Stimulated activated CD4-positive, alpha-beta T cell treated with anti-CD3 and anti-CD28 coated beads, TNF-alpha, amount 100 ng/mL, for 48 hours (primary cell): Measurements from ENCODE around the gene MYOC.
"Not testable (repeated sequence)": the region's sequence is repeated elsewhere in the genome, so short reads cannot be mapped to it uniquely, and the experiment has no call there.

ENCODE experiments used
- DNase-seq, 3 donors: peaks; one replicate each; pipeline ENCODE4 v3.0.0-alpha.2; 2020; ENCODE audit warnings: low read depth in 3 of 3

Gene MYOC

GRCh38 chr1:171652234-171652822 is at the start of gene MYOC:
TSS of gene MYOC (minus strand) at chr1:171652688. CDS start at chr1:171652611, 77 bp downstream.
- DNase-seq = no peak

DNA sequence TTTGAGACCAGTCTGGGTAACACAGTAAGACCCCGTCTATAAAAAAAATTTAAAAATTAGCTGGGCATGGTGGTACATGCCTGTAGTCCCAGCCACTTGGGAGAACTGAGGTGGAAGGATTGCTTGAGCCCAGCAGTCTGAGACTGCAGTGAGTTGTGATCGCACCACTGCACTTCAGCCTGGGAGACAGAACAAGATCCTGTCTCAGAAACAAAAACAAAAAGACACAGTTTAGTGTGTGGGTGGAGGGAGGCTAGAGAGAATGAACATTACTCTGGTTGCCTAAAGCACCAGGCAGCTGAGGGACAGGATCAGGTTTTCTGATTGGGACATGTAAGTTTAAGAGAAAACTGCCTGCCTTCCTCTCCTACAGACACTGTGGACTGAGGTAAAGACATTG is 47.0 kb upstream of the MYOC start:
- DNase-seq = no peak

DNA sequence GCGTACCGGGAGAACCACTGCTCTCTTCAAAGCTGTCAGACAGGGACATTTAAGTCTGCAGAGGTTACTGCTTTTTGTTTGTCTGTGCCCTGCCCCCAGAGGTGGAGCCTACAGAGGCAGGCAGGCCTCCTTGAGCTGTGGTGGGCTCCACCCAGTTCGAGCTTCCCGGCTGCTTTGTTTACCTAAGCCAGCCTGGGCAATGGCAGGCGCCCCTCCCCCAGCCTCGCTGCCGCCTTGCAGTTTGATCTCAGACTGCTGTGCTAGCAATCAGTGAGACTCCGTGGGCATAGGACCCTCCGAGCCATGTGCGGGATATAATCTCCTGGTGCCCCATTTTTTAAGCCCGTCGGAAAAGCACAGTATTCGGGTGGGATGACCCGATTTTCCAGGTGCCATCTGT is 43.3 kb upstream of the MYOC start:
- not testable (repeated sequence) for DNase-seq

- not testable (repeated sequence) for DNase-seq
Measured at GRCh38 chr1:171693541-171693940, 41.1 kb upstream of the MYOC start.

DNA sequence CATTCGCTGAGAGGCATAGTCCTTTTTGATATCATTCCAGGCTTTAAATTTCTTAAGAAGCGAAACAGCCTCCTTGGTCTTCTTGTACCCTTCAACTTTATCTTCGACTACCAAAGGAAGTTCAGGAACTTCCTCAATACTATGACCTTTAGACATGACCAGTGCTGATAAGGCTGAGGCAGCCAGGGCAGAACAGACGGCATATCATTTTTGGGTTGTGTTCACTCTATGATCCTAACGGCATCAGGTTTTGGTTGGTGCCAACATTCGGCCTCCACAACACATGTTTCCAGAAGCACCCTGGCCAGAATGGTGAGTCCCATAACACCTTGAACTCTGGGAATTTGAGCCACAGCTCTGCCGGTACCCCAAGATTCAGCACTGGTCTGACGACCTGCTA is 31.4 kb upstream of the MYOC start:
- no peak for DNase-seq

- DNase-seq = no peak
Measured at GRCh38 chr1:171680339-171680738, 27.9 kb upstream of the MYOC start.

GRCh38 chr1:171676823-171677222 is 24.3 kb upstream of the MYOC start:
- DNase-seq = no peak

DNA sequence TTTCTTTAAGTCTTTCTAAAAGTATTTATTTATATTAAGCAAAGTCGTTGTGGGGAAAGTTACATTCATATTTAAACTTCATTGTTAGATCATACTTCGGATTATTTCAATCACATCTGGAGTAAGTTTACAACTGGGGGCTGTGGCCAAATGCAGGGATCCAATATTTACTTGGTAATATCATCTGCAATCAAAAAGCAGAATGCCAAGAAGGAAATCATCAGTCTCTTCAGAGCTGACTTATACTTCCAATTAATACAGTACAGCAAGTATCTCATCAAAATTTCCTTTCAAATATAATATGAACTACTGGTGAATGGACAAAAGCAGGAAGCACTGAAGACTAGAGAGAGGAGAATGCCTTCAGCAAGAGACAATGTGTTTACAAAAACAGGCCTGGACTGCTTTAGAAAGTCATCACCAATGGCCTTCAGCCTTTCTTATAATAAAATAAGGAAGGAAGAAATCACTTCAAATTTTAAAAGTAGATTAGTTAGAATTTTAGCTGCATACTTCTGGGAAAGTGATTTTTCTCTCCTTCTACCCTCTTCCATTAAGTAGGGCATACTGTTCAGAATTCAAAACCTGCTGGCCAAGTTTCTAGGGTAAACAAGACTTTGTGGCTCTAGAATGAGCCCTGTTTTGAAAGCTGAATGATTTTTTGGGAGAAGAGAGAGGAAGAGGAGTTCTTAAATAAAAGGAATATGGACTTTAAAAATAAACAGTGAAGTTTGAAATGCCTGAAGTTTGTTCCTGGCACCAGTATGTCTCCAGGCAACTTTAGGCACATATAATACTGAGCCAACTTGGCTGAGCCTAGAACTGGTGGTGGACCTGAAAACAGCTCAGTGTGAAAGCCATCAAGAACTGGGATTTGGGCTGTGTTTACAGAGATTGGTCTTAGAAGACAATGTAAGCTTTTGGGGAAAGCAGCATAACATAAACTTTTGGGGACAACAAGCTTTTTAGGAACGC is 22.2 kb upstream of the MYOC start:
- no peak for DNase-seq

DNA sequence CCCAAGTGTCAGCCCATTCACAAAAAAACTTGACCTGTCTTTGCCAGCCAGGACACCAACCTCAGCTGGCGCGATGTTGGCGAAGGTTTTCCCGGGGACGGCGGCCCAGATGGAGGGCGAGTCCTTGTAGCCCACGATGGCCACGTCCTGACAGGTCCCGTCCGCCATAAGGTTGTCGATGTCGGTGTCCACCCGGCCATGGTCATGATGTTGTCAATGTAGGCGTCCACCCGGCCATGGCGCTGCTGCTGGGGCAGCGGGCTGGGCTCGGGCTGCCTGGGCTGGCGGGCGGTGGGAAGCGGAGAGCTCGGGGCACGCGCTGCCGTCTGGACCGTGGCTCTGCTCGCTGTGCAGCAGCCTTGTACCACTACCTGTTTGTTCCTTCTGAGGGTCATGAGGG is 18.3 kb upstream of the MYOC start:
- DNase-seq = no peak

GRCh38 chr1:171668372-171668771 is 15.9 kb upstream of the MYOC start:
- no peak for DNase-seq

DNA sequence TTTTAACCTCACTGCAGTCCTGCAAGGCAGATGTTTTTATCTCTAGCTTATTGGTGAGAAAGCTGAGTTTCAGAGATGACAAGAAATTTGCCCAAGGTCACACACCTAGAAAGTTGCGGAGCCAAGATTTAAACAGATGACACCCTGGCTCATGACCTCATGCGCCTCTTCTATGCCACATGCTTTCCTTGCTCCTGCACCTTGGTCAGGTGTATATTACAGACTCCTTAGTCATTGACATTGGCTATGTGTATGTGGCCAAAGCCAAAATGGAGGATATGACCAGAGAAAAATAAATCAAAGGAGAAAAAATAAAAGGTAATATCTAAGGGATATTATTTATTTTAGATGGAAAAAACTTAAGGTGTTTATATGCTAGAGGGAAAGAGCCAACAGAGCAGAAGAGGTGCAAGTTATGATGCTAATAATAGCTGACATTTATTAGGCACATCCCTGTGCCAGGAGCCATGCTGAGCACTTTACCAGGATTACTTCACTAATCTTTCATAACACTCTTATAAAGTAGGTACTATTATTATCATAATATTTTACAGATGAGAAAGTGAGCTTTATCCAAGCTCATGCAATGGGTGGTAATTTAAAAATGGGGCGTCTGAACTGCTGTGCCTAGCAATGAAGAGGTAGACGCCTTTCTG is 13.8 kb upstream of the MYOC start:
- DNase-seq = no peak

DNA sequence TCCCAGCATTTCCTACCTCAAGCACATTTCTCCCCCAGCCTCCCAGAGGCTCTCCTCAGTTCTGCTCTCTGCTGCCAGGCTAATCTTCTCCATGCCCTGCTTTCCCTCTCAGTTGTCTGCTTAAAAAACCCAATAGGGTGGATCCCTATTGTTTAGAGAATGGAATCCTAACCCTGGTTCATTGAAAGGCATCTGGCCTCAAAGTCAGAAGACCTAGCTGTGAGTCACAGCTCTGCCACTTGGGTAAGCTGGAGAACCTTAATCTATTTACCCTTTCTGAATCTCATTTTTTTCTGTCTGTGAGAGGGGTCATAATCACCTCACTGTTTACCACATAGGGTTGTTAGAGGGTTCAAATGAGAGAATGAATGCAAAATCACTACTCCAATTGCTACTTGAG is 12.5 kb upstream of the MYOC start:
- DNase-seq = no peak

GRCh38 chr1:171663854-171664575 is 11.5 kb upstream of the MYOC start:
- no peak for DNase-seq

- no peak for DNase-seq
Measured at GRCh38 chr1:171663036-171663853, 10.8 kb upstream of the MYOC start.

- DNase-seq = no peak
Measured at GRCh38 chr1:171661076-171661650, 8.7 kb upstream of the MYOC start.

DNA sequence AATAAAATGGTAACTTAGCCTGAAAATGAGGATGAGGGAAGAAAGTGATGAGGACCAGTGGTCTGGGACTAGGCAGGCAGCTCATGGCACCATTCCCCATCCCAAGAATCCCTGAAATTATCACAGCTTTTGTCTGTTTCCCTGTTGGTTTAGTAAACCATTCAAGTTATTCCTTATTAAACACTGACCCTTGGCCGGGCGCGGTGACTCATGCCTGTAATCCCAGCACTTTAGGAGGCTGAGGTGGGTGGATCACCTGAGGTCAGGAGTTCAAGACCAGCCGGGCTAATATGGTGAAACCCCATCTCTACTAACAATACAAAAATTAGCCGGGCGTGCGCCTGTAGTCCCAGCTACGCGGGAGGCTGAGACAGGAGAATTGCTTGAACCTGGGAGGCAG is 3.7 kb upstream of the MYOC start:
- DNase-seq = not testable (repeated sequence)

- no peak for DNase-seq
Measured at GRCh38 chr1:171655746-171656116, 3.2 kb upstream of the MYOC start.

GRCh38 chr1:171654942-171655745 is 2.7 kb upstream of the MYOC start:
- peak; percentile 61 to 76 (median 64) for DNase-seq

GRCh38 chr1:171654201-171654941 is 1.9 kb upstream of the MYOC start:
- no peak for DNase-seq
